Measurements from ENCODE around the gene MAP3K1.

The MAP3K1 gene

DNA sequence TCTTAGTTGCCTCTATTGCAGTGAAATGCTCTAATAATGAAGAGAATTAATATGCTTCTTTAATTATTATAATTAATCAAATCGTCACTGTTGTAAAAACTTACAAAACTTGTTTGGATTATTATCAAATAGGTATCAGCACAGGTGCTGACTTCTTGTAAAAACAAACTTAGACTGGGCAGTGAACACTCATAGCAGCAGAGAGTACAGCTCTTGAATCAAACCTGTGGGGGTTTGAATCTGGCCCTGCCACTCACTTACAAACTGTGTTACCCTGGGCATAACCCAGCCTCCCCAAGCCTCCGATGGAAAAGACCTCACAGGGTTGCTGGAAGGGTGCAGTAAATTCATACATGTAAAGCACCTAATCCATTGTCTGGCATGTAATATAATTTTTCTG is 35.1 kb downstream of the MAP3K1 start:
- no peak for DNase-seq

DNA sequence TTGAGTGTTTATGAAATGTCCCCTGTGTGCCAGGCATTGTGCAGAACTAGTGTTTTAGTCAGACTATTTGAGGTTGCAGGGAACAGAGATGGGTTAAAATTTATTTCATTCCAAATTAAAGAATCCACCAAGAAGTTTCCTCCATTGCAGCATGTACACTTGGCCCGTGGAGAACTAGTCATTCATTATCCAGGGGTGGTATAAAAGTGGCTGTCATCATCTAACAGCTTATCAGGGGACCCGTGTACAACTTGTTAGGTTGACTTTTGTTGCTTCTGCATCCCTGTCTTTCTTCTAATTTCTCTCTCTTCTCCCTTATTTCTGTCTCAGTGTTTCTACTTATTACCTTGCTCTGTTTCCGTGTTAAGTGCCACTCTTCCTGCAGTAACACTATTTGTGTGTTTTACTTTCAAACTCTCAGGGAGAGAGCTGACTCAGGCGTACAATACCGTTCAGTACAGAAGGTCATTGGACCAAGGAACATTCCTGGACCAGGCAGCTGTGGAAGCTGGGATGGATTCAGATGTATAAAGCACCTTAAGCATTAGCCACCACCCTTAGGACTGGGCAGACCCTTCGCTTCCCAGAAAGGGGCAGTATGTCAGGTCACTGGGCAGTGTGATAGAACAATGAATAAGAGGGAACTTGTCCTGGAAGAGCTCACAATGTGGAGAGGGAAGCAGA is 36.1 kb downstream of the MAP3K1 start:
- DNase-seq = no peak

DNA sequence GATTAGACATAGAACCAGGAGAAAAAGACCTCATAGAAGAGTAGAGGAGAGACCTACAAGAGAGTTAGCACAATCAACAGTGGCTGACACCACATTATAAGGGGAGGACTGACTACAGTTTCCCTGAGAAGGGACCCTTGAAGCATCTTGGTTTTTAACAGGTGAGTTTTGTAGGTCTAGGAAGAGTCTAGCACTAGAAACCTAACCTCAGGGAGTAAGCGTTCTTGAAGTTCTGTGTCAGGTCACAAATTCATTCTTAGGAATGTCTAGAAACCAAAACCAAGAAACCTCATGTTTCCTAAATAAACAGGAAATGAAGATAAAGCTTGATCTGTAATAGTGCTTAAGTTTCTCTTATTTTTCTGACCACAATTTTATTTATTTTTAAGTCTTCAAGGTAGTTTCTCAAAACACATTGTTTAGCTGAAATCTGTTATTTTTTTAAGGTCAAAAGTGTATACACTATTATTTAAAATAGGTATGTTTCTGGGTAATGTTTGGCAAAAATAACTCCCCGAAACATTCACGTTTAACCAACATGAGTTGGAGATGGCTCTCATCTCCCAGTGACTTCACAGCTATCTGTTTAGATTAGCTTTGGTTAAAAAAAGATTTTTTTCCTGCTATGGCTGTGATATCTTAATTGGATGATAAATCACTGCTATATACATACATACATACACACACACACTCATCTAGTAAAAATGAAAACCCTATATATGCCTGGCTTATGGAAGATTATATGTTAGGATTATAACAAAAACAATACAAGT is 37.1 kb downstream of the MAP3K1 start:
- no peak for DNase-seq

DNA sequence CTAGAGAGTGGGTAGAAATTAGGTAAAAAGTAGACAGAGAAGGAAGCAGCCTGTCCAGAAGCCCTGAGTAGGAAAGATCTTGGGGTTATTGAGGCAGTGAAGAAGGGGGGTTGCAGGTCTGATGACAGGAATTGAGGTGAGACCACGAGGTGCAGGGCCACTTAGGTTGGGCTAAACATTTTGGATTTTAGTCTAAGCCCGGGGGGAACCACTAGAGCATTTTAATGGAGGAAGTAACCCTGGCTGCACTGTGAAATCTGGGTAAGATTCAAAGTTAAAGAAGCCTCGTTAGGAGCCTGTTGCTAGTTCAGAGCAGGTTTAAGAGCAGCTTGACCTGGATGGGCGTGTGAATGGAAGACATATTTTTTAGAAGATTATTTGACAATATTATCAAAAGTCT is 38.3 kb downstream of the MAP3K1 start:
- no peak for DNase-seq

DNA sequence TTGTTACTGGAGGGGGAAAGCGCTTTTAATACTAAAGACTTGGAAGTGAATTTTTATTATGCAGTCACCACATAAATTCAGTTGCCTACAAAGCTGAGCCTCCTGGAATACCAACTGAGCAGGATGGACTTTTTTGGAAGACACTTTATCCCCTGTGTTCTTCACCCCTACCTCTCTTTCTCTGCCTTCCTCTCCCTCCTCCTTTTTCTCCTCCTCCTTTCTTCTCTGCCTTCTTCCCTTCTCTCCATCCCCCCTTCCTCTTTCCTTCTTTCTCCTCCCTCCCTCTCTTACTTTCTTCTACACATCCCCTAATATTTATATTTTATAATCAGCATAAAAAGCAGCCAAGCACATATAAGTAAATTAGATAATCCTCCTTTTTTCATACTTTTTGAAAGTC is 39.6 kb downstream of the MAP3K1 start:
- no peak for DNase-seq

DNA sequence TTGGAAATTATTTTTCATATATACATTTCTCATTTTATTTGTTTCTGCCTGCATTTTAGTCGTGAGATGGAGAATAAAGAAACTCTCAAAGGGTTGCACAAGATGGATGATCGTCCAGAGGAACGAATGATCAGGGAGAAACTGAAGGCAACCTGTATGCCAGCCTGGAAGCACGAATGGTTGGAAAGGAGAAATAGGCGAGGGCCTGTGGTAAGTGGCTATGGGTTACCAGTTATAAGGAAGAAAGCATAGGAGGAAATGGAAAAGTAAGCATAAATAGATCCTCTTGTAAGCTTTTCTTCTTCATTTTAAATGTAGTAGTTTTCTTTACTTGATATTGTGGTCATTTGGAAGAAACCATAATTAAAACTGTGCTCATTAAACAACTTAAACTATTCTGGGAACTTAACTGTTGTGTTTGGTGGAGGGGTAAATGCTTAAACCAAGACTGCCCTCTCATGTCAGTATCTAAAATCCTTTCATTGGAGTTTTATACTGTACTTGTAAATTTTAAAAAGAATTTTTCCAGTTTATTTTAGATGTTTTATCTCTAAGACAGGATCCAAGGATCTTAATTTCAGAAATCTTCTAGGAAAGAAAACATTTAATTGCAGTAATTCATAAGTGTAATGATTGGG is 41.3 kb downstream of the MAP3K1 start:
- DNase-seq = no peak

GRCh38 chr5:56858777-56859442 is 43.6 kb downstream of the MAP3K1 start:
- DNase-seq = no peak

- no peak for DNase-seq
Observed at GRCh38 chr5:56861893-56862485, 46.6 kb downstream of the MAP3K1 start.

DNA sequence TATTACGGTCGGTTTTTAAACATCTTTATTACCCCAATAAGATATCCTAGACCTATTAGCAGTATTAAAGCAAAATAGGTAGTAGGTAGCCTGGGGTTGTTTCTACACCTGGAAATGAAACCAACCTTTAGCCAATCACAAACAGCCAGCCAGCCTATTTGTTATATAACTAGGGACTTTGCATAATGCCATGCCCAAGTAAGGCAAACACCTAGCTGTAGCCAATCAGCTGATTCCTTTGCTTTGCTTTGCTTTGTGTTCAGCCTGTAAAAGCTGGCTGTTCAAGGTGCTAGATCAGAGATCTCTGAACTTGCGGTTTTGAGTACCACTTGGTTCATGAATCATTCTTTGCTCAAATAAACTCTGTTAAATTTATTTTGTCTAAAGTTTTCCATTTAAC is 47.6 kb downstream of the MAP3K1 start:
- no peak for DNase-seq

GRCh38 chr5:56871777-56872176 is 56.4 kb downstream of the MAP3K1 start:
- no peak for DNase-seq

GRCh38 chr5:56873056-56873455 is 57.7 kb downstream of the MAP3K1 start:
- no peak for DNase-seq

DNA sequence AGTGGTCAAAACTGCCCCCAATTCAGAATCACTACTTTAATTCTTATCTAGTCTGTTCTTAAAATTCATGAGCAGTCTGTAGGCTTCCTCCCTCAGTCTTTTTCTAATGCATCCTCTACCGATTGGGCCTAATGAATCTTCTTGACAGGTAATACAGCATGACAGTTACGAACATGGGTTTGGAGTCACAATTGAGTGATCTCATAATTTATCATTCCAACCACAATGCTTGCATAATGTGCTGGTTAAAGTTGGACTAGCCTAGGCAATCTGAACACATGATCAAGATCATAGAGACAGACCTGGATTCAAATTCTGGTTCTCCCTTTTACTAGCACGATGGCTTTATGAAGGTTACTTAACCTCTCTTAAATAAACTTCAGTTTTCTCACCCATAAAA is 61.0 kb downstream of the MAP3K1 start:
- no peak for DNase-seq

GRCh38 chr5:56881571-56881970 is 66.2 kb downstream of the MAP3K1 start:
- DNase-seq = no peak

DNA sequence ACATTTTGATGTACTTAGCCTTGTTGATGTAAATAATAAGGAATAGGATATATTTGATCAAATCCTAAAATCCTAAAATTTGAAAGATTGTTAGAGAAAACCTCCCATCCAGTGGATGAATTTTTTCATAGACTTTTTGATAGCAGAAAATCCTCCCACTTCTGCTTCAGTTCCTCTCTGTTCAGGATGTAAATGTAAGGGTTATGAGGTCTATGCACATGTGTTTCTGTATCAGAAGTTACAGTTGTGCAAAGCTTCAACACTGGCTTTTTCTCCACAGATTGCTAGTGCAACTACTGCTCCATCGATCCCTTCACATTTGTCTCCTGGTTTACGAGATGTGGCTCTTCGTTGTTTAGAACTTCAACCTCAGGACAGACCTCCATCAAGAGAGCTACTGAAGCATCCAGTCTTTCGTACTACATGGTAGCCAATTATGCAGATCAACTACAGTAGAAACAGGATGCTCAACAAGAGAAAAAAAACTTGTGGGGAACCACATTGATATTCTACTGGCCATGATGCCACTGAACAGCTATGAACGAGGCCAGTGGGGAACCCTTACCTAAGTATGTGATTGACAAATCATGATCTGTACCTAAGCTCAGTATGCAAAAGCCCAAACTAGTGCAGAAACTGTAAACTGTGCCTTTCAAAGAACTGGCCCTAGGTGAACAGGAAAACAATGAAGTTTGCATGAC is 78.1 kb downstream of the MAP3K1 start:
- no peak for DNase-seq

- no peak for DNase-seq
Observed at GRCh38 chr5:56896763-56897162, 81.4 kb downstream of the MAP3K1 start.

DNA sequence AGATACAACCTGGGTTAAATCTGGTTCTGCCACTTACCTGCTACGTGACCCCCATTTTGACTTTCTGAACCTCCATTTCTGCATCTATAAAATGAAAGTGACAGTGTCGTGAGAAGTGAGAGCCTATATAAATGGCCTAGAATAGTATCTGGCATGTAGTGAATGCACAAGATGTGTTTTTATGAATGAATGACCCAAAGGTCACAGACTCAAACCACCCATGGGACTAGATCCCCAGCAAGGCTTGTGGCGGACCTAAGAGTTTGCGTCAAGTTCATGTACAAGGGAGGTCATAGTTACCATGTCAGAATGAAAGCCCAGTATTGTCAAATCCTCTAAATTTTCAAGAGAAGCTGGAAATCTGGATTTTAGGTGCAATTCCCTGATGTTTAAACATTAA is 82.9 kb downstream of the MAP3K1 start:
- DNase-seq = no peak

DNA sequence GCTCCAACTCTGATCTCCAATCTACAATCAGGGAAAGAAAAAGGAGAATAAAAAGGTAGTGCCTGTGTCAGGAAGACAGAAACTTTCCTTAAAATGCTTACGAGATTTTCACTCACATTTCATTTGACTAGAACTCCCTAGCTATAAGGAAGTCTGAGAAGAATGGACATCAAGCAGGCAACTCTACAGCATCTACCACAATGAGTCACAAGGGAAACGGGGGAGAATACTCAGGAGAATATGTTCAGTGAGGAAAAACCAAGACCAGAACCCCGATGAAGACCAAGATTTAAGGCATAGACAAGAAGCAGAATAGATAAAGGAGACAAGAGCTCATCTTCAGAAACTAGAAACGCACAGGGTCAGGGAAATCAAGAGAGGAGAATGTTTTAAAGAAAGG is 85.0 kb downstream of the MAP3K1 start:
- no peak for DNase-seq

GRCh38 chr5:56900858-56901578 is 85.7 kb downstream of the MAP3K1 start:
- peak; percentile 24 for DNase-seq

- peak; percentile 78 for DNase-seq
Observed at GRCh38 chr5:56908942-56909293, 93.6 kb downstream of the MAP3K1 start.

- DNase-seq = peak; percentile 78
Observed at GRCh38 chr5:56909294-56910209, 94.2 kb downstream of the MAP3K1 start, which contains the start of gene SETD9. TSS of gene SETD9 (plus strand) at chr5:56909596. CDS start at chr5:56909646, 50 bp downstream.
